HepG2 (cell line): ENCODE results near the gene TCF12. TPM values are rescaled to one million over a fixed set of nuclear protein-coding genes. Genes with fewer than 3 reads are reported as not detected.

Source experiments
- ATAC-seq: fragments of 200-7000 bp; cut with Tn5 transposase; 3 replicates; pipeline ENCODE4 v1.9.1; 2020; ENCODE audit warnings: mild to moderate bottlenecking, moderate library complexity
- BruUV-seq: library from RNA; stranded (reverse); fragments of 400-500 nt; replicated peaks from 2 replicates; lab custom pipeline; 2021; lab: Mats Ljungman, UMichigan
- CTCF ChIA-PET: fragments of 300-600 bp; formaldehyde crosslinking; extraction: SDS; loops from one replicate; lab custom pipeline; 2021; ENCODE audit warnings: low total read pairs, inconsistent platforms, low intra/inter-chr PET ratio; lab: Yijun Ruan, JAX
- POLR2A ChIA-PET: fragments of 350-600 bp; sonication (Branson Sonifier 250); formaldehyde crosslinking; loops from one replicate; lab custom pipeline; 2020; ENCODE audit warnings: antibody characterized with exemption, inconsistent platforms; lab: Yijun Ruan, JAX
- DNase-seq: peaks from one replicate; pipeline ENCODE4 v3.0.0-alpha.2; 2015; ENCODE audit warnings: low spot score
- FAIRE-seq: peaks from 3 replicates; lab custom pipeline; 2011; peaks lifted over from hg19 to GRCh38; lab: Jason Lieb, UNC
- H2AFZ ChIP-seq: one replicate; pipeline ENCODE4 v1.6.1; 2011; ENCODE audit warnings: low read length, inconsistent platforms
- H3K27ac ChIP-seq: fragments of 300-600 bp; 3 replicates; pipeline ENCODE4 v1.8.0; 2011; ENCODE audit warnings: mixed run types, mild to moderate bottlenecking, mixed read lengths, low read length, inconsistent platforms; ENCODE audit not compliant: insufficient read depth; ENCODE audit errors: extremely low read length
- H3K27me3 ChIP-seq, 2 experiments: fragments of 200-600 bp in 1 of 2; 2 replicates in 1 of 2; 3 replicates in 1 of 2; pipeline versions ENCODE4 v1.6.0 to v1.8.0; 2011; ENCODE audit warnings: low read length in 2 of 2, mild to moderate bottlenecking in 2 of 2, moderate library complexity in 2 of 2, inconsistent platforms in 1 of 2; ENCODE audit not compliant: insufficient read depth in 2 of 2, control insufficient read depth in 1 of 2
- H3K36me3 ChIP-seq, 2 experiments: fragments of 200-600 bp in 1 of 2; replicated peaks in 1 of 2; 2 replicates in 1 of 2; 3 replicates in 1 of 2; pipeline versions ENCODE4 v1.5.1 to v1.8.0; 2011; ENCODE audit warnings: low read length in 2 of 2, inconsistent platforms in 1 of 2; ENCODE audit not compliant: insufficient read depth in 2 of 2, control insufficient read depth in 1 of 2
- H3K4me1 ChIP-seq: 2 replicates; pipeline ENCODE4 v1.5.1; 2012; ENCODE audit warnings: low read length, inconsistent platforms; ENCODE audit not compliant: insufficient read depth
- H3K4me2 ChIP-seq: 2 replicates; pipeline ENCODE4 v1.6.0; 2011; ENCODE audit warnings: low read depth, low read length, inconsistent platforms
- H3K4me3 ChIP-seq, 3 experiments: fragments of 200-600 bp in 1 of 3; sonication (generic), shearing (Covaris generic) in 1 of 3; replicated peaks in 1 of 3; 2 replicates each; pipeline ENCODE4 v1.5.1; 2011 to 2016; ENCODE audit warnings: low read length in 3 of 3, inconsistent platforms in 2 of 3, low read depth in 2 of 3, mild to moderate bottlenecking in 2 of 3, control low read depth in 1 of 3, mixed read lengths in 1 of 3; ENCODE audit not compliant: insufficient read depth in 1 of 3
- H3K79me2 ChIP-seq: one replicate; pipeline ENCODE4 v1.6.1; 2011; ENCODE audit warnings: low read length, inconsistent platforms; ENCODE audit not compliant: insufficient read depth
- H3K9ac ChIP-seq: 2 replicates; pipeline ENCODE4 v1.6.0; 2011; ENCODE audit warnings: mild to moderate bottlenecking, low read depth, low read length, inconsistent platforms; ENCODE audit not compliant: insufficient read depth
- H3K9me3 ChIP-seq: 2 replicates; pipeline ENCODE4 v1.5.1; 2012; ENCODE audit warnings: mild to moderate bottlenecking, low read length
- H4K20me1 ChIP-seq: 2 replicates; pipeline ENCODE4 v1.6.0; 2011; ENCODE audit warnings: inconsistent platforms, mild to moderate bottlenecking, low read length, moderate library complexity; ENCODE audit not compliant: insufficient read depth
- ARNT2 ChIP-seq: sonication (generic); formaldehyde crosslinking; IDR thresholded peaks from 2 replicates; pipeline ENCODE4 v1.8.0; 2022; ENCODE audit warnings: mild to moderate bottlenecking, low read depth, missing genetic modification reagents, moderate library complexity
- KMT2A ChIP-seq: sonication (generic); formaldehyde crosslinking; IDR thresholded peaks from 2 replicates; pipeline ENCODE4 v1.4.0; 2020; ENCODE audit warnings: missing genetic modification reagents
- NFE2L2 ChIP-seq: fragments of 150-350 bp; IDR thresholded peaks from 2 replicates; pipeline ENCODE4 v1.6.1; 2014; ENCODE audit warnings: low read length
- POLR2G ChIP-seq: fragments of 200-400 bp; formaldehyde crosslinking; IDR thresholded peaks from 2 replicates; pipeline ENCODE4 v1.6.1; 2018; ENCODE audit warnings: mild to moderate bottlenecking, low read depth, low read length, moderate library complexity
- SMAD1 ChIP-seq: sonication (generic); formaldehyde crosslinking; IDR thresholded peaks from 2 replicates; pipeline ENCODE4 v1.4.0; 2020; ENCODE audit warnings: missing genetic modification reagents, low read depth, mild to moderate bottlenecking, borderline replicate concordance
- SMARCC2 ChIP-seq: fragments of 450-650 bp; IDR thresholded peaks from 2 replicates; pipeline ENCODE4 v1.6.1; 2017; ENCODE audit warnings: antibody characterized with exemption, mild to moderate bottlenecking
- SMARCE1 ChIP-seq: fragments of 450-650 bp; IDR thresholded peaks from 2 replicates; pipeline ENCODE4 v1.6.1; 2017; ENCODE audit warnings: borderline replicate concordance
- ZFAT ChIP-seq: sonication (generic); formaldehyde crosslinking; conservative IDR thresholded peaks from 2 replicates; pipeline ENCODE4 v1.8.1; 2023; ENCODE audit warnings: missing genetic modification reagents, inconsistent platforms
- ZNF124 ChIP-seq: sonication (generic); formaldehyde crosslinking; IDR thresholded peaks from 2 replicates; pipeline ENCODE4 v1.4.0; 2020; ENCODE audit warnings: missing genetic modification reagents
- ZNF143 ChIP-seq: sonication (generic); formaldehyde crosslinking; IDR thresholded peaks from 2 replicates; pipeline ENCODE4 v1.4.0; 2020; ENCODE audit warnings: missing genetic modification reagents
- ZNF558 ChIP-seq: sonication (generic); formaldehyde crosslinking; IDR thresholded peaks from 2 replicates; pipeline ENCODE4 v1.9.0; 2022; ENCODE audit warnings: mild to moderate bottlenecking, missing genetic modification reagents, borderline replicate concordance
- ZNF878 ChIP-seq: sonication (generic); formaldehyde crosslinking; IDR thresholded peaks from 2 replicates; pipeline ENCODE4 v1.8.1; 2023; ENCODE audit warnings: mild to moderate bottlenecking, missing genetic modification reagents, moderate library complexity
- WGBS: methylation state at CpG from one replicate; pipeline ENCODE4 v1.1.6; 2017; ENCODE audit warnings: low lambda C conversion rate; 5-methylcytosine and 5-hydroxymethylcytosine counted together
- in situ Hi-C: cut with HindIII; loops from 2 replicates; pipeline ENCODE4 v1.10.0; 2017; ENCODE audit warnings: low pct_unique_long_range_greater_than_20kb; ENCODE audit not compliant: extremely low pct_ligation_motif_present
- intact Hi-C: fragments of 100-400 bp; cut with micrococcal nuclease; formaldehyde crosslinking; loops from one replicate; pipeline ENCODE4 v1.10.0; 2022; ENCODE audit not compliant: unreplicated experiment
- polyA plus RNA-seq, 8 experiments: library from polyadenylated mRNA; depleted of rRNA in 3 of 8; stranded (reverse) in 7 of 8; unstranded in 1 of 8; fragments of >200 nt; fragmentation: Illumina TruSeq in 4 of 8; extraction: Trizol in 4 of 8; gene quantifications; 2 replicates each; pipeline versions ENCODE4 v1.2.1 to v1.2.3, GENCODE V29; 2011 to 2016; ENCODE audit warnings: low read depth in 4 of 8, missing spikeins in 1 of 8, mixed read lengths in 1 of 8; ENCODE audit not compliant: insufficient read depth in 1 of 8
- total RNA-seq, 5 experiments: library from RNA; depleted of rRNA; stranded (reverse); fragments of >200 nt; fragmentation: Illumina TruSeq; extraction: Trizol; gene quantifications; 2 replicates each; pipeline ENCODE4 v1.2.3, GENCODE V29; 2016; ENCODE audit warnings: low read depth in 1 of 5
- TF ChIP-seq, protein P1 (sequence below): sonication (generic); formaldehyde crosslinking; IDR thresholded peaks from 2 replicates; pipeline ENCODE4 v1.5.1; 2020; ENCODE audit warnings: mild to moderate bottlenecking, missing genetic modification reagents, borderline replicate concordance
- TF ChIP-seq, protein P2 (sequence below): sonication (generic); formaldehyde crosslinking; IDR thresholded peaks from 2 replicates; pipeline ENCODE4 v1.8.1; 2023; ENCODE audit warnings: missing genetic modification reagents, mild to moderate bottlenecking, borderline replicate concordance
- TF ChIP-seq, protein P3 (sequence below): sonication (generic); formaldehyde crosslinking; IDR thresholded peaks from 2 replicates; pipeline ENCODE4 v1.4.0; 2020; ENCODE audit warnings: missing genetic modification reagents
- TF ChIP-seq, protein P4 (sequence below): conservative IDR thresholded peaks from 2 replicates; pipeline ENCODE4 v1.6.1; 2018; ENCODE audit warnings: missing genetic modification reagents

TCF12 gene
- total and polyA plus RNA-seq, 2 of the 13 experiments (the other 11 are each of a cell fraction or from before 2014, with no cell fraction given): 48.6 to 51.1 TPM

DNA sequence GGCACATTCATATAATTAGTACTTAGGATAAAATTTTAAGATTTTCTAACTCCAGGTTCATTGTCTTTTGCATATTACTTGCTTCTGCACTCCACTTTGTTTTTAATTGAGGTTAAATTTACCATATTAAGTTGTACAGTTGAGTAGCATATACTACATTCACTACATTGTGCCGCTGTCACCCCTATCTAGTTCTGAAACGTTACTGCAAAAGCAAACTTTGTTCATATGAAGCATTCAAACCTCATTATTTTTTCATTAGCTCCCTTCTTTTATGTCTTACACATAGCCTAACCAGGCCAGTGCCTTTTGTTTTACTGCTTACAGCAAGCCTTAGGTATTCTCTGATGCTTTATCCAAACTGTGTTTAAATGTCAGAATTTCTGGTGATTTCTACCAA lies 274.7 kb downstream of the TCF12 start:
- no peak overlapping the region for H3K9ac ChIP-seq
- H3K4me2 ChIP-seq: no peak overlapping the region
- no TSS peak for BruUV-seq
- WGBS: 95% methylated on average over 2 of the region's 2 CpGs
- H3K79me2 ChIP-seq: no peaks in the 10 kb centered on the region
- intact Hi-C loops: no loop called here
- ATAC-seq (no peak), DNase-seq (no peak), FAIRE-seq (no peak)
- ChIA-PET CTCF (no interaction called here), POLR2A (no interaction called here)
- H3K9me3 ChIP-seq: no peaks in the 10 kb centered on the region
- H3K27ac ChIP-seq: no peak overlapping the region
- no peak overlapping the region for H3K4me3 ChIP-seq
- H3K36me3 ChIP-seq: peaks cover 10 to 37% of the 10 kb centered on the region in 2 experiments; a peak in 4 of 5 replicates
- in situ Hi-C loops: loop anchor here (25.0 kb wide), 1 partner anchor 706 kb away; no protein-coding TSS in a partner anchor
- H2AFZ ChIP-seq: no peak overlapping the region
- H3K27me3 ChIP-seq: no peaks in the 10 kb centered on the region
- no peaks in the 10 kb centered on the region for H4K20me1 ChIP-seq
- no peaks in the 10 kb centered on the region for H3K4me1 ChIP-seq
- TF ChIP-seq, protein P1, sequence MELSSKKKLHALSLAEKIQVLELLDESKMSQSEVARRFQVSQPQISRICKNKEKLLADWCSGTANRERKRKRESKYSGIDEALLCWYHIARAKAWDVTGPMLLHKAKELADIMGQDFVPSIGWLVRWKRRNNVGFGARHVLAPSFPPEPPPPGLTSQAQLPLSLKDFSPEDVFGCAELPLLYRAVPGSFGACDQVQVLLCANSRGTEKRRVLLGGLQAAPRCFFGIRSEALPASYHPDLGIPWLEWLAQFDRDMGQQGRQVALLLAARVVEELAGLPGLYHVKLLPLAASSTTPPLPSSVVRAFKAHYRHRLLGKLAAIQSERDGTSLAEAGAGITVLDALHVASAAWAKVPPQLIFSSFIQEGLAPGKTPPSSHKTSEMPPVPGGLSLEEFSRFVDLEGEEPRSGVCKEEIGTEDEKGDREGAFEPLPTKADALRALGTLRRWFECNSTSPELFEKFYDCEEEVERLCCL (CRISPR knock-in tag): no peak
- TF ChIP-seq, protein P2, sequence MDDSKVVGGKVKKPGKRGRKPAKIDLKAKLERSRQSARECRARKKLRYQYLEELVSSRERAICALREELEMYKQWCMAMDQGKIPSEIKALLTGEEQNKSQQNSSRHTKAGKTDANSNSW (CRISPR knock-in tag): no peak
- TF ChIP-seq ARNT2 (CRISPR knock-in tag): no peak
- no peak for TF ChIP-seq NFE2L2
- no peak for TF ChIP-seq KMT2A (CRISPR knock-in tag)
- no peak for TF ChIP-seq ZNF558 (CRISPR knock-in tag)
- TF ChIP-seq, protein P3, sequence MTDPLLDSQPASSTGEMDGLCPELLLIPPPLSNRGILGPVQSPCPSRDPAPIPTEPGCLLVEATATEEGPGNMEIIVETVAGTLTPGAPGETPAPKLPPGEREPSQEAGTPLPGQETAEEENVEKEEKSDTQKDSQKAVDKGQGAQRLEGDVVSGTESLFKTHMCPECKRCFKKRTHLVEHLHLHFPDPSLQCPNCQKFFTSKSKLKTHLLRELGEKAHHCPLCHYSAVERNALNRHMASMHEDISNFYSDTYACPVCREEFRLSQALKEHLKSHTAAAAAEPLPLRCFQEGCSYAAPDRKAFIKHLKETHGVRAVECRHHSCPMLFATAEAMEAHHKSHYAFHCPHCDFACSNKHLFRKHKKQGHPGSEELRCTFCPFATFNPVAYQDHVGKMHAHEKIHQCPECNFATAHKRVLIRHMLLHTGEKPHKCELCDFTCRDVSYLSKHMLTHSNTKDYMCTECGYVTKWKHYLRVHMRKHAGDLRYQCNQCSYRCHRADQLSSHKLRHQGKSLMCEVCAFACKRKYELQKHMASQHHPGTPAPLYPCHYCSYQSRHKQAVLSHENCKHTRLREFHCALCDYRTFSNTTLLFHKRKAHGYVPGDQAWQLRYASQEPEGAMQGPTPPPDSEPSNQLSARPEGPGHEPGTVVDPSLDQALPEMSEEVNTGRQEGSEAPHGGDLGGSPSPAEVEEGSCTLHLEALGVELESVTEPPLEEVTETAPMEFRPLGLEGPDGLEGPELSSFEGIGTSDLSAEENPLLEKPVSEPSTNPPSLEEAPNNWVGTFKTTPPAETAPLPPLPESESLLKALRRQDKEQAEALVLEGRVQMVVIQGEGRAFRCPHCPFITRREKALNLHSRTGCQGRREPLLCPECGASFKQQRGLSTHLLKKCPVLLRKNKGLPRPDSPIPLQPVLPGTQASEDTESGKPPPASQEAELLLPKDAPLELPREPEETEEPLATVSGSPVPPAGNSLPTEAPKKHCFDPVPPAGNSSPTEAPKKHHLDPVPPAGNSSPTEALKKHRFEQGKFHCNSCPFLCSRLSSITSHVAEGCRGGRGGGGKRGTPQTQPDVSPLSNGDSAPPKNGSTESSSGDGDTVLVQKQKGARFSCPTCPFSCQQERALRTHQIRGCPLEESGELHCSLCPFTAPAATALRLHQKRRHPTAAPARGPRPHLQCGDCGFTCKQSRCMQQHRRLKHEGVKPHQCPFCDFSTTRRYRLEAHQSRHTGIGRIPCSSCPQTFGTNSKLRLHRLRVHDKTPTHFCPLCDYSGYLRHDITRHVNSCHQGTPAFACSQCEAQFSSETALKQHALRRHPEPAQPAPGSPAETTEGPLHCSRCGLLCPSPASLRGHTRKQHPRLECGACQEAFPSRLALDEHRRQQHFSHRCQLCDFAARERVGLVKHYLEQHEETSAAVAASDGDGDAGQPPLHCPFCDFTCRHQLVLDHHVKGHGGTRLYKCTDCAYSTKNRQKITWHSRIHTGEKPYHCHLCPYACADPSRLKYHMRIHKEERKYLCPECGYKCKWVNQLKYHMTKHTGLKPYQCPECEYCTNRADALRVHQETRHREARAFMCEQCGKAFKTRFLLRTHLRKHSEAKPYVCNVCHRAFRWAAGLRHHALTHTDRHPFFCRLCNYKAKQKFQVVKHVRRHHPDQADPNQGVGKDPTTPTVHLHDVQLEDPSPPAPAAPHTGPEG: no peak
- TF ChIP-seq SMARCE1: no peak
- TF ChIP-seq, protein P4, sequence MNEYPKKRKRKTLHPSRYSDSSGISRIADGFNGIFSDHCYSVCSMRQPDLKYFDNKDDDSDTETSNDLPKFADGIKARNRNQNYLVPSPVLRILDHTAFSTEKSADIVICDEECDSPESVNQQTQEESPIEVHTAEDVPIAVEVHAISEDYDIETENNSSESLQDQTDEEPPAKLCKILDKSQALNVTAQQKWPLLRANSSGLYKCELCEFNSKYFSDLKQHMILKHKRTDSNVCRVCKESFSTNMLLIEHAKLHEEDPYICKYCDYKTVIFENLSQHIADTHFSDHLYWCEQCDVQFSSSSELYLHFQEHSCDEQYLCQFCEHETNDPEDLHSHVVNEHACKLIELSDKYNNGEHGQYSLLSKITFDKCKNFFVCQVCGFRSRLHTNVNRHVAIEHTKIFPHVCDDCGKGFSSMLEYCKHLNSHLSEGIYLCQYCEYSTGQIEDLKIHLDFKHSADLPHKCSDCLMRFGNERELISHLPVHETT (CRISPR knock-in tag): no peak
- no peak for TF ChIP-seq SMAD1
- TF ChIP-seq ZNF143 (CRISPR knock-in tag): no peak
- no peak for TF ChIP-seq ZNF878
- TF ChIP-seq ZNF124: no peak
- no peak for TF ChIP-seq SMARCC2
- TF ChIP-seq ZFAT (CRISPR knock-in tag): no peak
- TF ChIP-seq POLR2G: no peak
